GM21381 (cell line): ENCODE measurements around the gene TCF7L1.

Source experiments
- ATAC-seq: cut with Tn5 transposase; IDR thresholded peaks from one replicate; pipeline ENCODE4 v1.9.1; 2021; ENCODE audit warnings: mild to moderate bottlenecking, moderate library complexity; ENCODE audit not compliant: unreplicated experiment

The TCF7L1 gene

DNA sequence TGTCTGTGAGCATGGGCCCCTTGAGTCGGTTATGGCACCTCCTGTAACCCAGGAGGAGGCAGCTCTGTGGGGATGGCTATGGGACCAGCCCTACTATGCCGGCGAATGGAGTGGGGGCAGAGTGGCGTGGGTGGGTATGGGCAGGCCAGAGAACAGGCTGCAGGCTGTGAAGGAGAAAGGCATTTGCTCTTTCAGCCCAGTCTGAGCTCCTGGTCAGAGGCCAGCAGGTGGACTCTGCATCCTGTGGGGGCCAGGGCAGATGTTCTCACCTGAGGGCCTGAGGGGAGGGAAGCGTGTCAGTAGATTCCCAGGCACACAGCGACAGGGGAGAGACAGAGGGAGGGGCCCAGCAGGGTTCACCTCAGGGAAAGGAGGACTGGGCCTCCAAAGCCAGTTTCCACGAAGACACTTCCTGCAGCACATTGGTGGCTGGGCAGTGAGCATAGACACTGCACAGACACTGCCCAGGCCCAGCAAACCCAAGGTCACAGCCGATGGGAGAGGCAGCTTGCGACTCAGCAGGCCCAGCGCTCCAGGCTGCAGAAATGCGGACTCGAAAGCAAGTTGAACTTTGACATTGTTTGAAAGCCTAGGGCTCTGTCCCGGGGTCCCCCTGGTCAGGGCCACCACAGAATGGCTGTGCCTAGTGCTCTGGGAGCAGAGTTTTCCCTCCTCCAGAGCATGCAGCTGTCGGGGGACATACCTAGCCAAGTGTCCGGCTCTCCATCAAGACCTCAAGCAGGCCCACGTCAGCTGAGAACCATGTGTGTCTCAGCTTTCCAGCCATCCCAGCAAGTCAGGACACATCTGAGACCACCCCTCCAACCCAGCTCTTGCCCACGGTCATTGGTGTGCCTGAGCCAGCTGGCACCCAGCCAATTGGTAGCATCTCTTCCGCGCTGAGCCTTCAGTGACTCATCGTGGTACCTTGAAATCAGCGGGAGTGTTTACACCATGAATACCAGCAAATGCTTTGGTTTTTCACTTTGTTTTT, 140.8 kb downstream of the TCF7L1 start:
- no peak for ATAC-seq

DNA sequence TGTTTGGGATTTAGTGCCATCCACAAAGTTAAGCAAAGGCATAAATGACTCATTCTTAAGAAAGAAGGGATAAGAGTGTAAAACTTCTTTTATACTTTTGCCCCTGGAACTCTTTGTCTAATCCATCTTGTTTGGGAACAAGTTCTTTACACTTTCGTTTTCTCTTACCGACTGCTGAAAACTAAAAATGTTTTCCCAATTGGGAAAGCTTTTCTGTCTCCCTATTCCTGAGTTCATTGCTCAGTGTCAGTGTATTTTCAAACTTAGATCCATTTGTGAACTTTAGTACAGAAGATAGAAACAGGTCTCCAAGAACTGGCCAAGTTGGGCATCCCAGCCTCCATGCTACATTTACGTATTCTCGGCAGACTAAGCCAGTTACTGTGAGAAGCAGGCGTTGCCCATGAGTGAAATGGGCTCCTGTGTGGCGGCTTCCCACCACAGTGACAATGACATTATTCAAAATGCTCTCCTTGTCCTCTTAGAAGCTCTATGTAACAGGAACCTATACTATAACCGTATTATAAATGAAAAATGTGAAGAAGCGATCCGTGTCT, 142.9 kb downstream of the TCF7L1 start:
- ATAC-seq = no peak

DNA sequence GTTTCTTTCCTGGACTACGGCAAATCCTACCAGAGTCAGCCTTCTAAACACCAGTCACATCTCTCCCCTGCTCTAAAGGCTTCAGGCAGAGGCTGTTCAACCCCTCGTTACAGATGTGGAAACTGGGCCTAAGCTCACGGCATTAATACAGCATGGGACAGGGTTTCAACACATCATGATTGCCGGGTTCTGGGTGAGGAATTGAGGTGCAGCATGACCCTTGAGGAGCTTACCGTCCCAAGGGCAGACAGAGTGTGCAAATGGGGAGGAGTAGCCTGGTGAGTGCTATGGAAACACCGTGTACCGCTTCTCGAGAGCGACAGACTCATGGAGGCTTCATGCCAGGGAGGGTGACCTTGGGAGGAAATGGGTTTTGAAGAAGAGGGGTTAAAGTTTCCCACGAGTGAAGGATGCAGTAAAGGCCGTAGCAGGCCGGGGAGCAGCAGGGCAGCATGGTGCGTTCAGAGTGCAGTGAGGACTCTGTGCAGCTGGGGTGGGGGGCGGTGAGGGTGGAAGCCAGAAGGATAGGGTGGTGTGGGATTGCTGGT, 143.5 kb downstream of the TCF7L1 start:
- no peak for ATAC-seq

DNA sequence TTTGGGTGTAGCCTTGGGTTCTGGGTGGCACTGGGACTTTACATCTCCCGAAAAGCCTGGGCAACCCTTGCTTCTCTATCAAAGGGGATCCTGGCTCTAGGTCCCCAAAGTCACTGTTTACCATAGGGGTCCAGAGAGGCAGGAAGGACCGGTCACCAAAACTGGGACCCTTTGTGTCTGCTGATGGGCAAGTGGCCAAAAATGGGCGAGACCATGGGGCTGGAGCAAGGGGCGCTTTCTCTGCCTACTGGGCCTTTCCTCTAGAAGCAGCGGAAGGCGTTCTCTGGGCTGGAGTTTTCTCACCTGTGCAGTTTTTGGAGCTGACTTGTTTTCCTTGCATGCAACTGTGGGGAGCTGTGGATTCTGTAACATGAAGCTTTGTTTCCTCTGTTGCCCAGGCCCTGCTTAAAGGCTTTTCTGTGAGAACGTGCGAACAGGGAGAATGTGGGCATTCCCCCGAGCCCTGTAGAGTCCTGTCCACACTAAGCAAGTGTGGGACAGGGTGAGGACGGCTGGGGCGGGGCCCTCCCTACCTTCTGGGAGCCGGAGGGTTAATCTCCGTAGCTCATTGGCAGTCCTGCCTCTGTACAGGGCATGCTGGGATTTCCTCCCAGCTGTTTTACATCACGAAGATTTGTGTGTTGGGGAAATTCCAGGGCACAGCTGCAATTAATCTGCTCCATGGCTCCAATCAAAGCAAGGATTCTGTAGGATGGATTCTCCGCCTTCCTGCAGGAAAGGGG, 144.4 kb downstream of the TCF7L1 start:
- ATAC-seq = no peak

DNA sequence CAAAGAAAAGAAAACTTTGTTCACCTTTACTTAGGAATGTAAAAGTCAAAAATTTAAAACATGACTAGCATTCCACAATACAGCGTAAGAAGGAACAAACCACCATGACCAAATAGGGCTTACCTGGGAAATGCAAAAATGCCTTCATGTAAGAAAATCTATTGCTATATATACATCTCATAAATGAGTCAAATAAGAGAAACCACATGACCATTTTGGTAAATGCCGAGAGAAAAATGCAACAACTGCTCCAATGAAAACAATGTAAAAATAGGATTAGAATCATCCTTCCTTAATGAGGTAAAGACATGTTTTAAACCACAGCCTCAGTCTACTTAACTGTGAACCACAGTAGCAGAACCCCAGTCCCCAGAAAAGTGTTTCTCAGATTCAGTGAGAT, 145.2 kb downstream of the TCF7L1 start:
- ATAC-seq = no peak

DNA sequence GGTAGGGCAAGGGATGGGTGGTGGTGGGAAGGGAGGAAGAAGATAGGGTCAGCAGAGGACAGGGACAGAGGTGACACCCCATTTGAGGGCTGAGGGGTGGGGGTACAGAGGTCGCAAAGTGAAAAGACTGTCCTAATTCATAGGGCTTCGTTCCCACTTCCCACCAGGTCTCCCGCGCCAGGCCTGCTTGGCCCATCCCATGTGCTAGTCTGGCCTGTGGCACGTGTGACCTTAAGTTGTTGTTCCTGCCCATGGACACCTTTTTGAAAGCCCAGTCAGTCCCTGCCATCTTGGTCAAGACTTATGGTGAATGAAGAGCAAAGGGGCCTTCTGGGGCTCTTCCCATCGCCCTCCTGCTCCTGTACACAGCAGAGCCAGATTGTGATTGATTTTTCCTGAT, 148.4 kb downstream of the TCF7L1 start:
- no peak for ATAC-seq

DNA sequence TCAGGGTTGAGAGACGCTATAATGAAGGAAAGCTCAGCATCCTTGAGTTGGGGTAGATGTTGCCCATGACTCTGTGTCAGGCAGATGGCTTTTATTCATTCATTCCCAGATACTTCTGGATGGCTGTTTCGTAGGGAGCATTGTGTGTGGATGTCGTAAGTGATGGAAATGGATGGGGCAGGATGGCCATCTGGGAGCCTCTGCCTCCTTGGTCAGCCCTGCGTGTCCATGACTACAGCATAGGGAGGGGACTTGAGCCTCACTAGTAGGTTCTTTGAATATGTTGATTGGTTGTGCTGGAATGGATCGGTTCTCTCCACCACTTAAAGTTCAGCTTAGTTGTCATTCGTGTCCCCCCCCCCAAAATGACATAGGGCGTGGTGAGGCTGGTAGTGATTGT, 149.7 kb downstream of the TCF7L1 start:
- no peak for ATAC-seq

DNA sequence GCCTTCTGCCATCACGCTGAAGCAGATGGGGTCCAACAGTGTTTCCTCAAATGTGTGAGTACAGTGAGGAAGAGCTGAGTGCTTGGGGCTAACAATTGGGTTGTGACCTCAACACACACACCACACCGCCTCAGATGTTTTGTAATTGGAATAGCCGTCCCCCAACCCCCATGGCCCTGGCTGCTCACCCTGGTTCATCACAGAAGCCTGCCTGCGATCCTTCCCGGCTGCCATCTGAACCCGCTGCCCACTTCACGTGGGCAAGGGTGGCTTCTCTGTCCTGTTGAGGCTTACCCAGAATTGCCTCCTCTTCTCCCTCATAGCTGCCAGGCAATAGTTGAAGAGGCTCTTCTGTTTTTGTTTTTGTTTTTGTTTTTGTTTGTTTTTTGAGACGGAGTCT, 150.4 kb downstream of the TCF7L1 start:
- no peak for ATAC-seq

DNA sequence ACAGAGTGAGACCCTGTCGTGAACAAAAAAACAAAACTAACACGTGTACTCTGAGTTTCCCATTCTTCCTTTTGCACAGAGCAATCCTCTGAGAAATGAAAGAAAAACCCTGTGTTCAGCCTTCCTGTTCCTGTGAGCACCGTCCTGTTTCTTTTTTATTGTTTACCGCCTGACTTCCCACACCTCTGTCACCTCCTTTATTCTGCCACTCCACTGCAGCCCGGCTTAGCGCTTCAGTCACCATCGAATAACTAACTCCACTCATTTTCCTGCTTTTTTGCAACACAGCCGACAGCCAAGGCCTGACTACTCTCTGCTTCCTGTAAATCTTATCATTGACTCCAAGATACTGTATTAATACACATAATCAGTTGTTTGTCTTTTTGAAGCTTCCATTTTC, 153.7 kb downstream of the TCF7L1 start:
- ATAC-seq = no peak

DNA sequence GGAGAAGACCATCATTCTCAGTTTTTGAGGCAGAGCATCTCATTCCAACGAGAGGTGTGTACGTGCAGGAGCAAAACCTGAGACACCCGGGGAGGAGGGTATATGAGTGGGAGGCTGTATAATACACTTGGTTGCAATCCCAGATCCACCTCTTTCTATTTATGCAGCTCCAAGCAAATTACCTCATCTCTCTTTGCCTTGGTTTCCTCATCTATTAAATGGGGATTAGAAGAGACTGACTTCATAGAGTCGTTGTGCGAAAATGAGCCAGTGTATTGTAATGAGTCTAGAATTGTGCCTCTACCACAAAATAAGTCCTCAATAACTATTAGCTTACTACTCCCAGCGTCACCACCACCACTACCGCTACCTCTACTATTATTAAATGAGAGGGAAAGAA, 154.5 kb downstream of the TCF7L1 start:
- ATAC-seq = no peak

DNA sequence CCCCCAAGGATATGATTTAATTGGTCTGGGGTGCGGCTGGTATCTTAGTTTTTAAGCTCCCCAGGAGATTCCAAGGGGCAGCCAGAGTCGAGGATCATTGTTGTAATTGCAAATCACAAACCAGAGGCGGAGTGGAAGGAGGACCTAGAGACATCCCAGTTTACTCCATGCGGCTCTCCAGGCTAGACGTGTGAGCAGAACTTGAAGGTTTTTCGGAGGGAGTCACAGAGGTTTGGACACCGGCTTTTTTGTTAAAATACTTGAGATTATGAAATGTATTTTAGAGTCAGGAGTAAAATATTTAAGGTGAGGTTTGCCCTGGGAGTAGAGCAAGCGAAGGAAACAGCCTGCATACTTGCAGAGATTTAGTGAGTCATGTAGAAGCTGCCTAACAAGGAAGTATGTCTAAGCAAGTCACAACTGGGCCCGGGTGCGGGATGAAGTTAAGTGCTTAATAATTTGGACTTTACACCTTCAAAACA, 155.1 kb downstream of the TCF7L1 start:
- ATAC-seq = no peak

DNA sequence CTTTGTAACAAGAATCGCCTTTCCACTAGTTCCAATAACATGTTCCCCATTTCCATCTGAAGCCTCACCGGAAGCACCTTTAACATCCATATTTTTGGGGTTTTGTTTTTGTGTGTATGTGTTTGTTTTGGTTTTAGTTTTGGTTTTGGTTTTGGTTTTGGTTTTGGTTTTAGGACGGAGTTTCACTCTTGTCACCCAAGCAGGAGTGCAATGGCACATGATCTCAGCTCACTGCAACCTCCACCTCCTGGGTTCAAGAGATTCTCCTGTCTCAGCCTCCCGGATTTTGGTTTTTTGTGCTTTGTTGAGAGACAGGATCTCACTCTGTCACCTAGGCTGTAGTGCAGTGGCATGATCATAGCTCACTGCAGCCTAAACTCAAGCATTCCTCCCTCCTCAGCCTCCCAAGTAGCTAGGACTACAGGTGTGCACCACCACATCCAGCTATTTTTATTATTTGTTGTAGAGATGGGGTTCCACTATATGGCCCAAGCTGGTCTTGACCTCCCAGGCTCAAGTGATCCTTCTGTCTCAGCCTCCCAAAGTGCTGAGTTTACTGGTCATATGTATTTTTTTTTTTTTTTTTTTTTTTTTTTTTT, 158.3 kb downstream of the TCF7L1 start:
- no peak for ATAC-seq

DNA sequence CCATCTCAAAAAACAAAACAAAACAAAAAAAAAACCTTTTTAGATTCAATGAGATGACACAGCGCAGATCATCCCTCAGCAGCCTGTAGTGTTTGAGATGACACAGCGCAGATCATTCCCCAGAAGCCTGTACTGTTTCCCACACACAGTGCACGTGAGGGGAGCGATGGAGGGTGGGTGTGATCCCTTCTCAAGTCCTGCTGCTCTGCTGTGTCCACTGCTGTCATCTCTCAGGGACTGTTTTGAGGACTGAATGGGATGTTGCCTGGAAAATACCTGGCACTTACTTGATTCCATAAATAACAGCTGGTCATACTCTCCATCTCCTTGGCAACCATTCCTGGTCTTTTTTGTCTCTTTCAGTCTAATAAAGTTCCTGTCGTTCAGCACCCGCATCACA, 168.9 kb downstream of the TCF7L1 start:
- no peak for ATAC-seq

DNA sequence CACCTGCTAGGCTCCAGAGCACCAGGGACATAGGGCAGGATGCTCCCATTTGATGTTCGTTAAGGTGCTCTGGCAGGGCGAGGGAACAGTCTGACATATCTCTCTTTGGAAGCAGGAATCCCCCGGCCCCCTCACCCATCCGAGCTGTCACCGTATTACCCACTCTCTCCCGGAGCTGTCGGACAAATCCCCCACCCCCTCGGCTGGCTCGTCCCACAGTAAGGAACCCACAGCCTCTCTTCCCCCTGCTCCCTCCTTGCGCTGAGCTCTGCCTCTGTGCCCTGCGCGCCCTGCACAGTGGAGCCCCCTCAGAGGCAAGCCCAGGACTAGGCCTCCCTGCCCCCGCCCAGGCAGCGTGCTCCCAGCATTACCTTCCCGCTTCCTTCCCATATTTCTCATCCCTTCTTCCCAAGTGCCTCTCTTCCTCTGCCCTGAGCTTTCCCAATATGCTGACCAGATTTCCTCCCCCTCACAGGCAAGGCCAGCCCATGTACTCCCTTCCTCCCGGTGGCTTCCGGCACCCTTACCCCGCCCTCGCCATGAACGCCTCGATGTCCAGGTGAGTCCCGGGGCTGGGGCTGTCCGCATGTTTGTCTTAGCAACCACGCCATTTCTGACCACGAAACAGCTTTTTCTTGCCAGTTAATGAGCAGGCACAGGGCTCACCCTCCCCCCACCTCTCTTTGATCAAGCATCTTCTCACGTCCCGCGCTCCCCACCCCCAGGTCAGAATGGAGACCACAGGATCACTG, 170.8 kb downstream of the TCF7L1 start:
- no peak for ATAC-seq

DNA sequence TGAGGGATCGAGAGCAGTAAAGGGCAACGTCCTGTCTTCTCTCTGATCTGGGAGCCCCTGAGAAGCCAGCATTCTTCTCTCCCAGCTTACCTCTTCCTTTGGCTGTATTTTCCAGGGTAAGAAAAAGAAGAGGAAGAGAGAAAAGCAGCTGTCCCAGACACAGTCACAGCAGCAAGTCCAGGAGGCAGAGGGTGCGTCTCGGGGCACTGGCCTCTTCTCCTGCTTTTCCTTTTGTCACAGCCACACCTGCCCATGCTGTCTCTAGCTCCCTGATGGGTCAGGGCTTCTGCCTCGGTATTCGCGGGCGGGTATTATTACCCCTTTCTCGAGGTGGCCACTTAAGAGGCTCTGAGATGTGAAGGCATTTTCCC, 174.3 kb downstream of the TCF7L1 start:
- no peak for ATAC-seq

DNA sequence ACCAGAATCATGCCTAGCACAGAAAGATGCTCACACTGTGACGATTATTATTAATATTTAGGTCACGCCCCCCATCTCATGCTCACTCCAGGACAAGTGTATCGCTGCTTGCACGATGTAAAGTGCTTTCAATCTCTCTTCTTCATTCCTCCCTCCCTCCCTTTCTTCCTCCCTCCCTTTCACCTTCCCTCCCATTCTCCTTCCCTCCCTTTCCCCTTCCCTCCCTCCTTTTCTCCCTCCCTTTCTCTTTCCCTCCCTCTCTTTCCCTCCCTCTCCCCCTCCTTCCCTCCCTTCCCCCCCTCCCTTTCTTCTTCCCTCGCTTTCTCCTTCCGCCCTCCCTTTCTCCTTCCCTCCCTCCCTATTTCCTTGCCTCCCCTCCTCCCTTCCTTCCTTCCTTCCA, 175.0 kb downstream of the TCF7L1 start:
- no peak for ATAC-seq

DNA sequence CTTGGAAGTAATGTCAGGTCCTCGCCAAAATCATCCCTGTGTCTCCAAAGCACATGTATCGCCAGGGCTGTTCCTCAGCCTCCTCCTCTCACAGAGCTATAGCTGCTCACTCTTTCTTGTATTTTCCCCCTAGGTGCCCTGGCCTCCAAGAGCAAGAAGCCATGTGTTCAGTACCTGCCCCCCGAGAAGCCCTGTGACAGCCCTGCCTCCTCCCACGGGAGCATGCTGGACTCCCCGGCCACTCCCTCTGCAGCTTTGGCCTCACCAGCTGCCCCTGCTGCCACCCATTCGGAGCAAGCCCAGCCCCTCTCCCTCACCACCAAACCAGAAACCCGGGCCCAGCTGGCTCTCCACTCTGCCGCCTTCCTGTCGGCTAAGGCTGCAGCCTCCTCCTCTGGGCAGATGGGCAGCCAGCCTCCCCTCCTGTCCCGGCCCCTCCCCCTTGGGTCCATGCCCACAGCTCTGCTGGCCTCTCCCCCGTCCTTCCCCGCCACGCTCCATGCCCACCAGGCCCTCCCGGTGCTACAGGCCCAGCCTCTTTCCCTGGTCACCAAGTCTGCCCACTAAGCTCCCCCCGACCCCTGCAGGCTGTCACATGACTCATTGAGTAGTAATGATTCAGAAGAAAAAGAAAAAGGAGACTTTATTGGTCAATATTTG, 175.8 kb downstream of the TCF7L1 start:
- ATAC-seq = no peak

DNA sequence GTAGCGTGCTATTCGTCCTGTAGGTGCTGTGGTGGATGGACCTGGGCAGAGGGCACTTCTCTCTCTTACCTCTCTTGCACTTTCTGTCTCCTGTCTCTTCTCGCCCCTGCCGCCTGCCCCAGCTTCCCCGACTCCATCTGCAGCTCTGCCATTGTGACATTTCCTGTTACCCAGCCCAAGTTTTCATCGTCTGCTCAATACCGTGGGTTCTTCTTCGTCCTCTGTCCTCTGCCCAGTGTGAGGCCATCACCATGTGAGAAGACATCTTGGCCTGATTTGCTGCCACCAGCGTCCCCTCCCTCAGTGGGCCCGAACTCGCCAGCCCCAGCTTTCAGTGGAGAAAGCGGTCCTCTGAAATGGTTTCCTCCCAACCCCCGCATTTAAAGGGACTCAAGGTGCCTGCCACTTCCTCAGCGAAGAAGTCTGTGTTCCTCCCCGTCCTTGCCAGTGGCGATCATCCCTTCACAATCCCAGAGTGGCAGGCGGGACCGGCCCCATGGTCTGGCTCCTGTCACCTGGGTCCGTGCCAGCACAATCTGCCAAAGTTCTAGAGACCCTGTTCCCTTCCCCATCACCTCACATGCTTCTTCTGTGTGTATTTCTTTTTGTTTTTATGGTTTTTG, 176.6 kb downstream of the TCF7L1 start:
- no peak for ATAC-seq

DNA sequence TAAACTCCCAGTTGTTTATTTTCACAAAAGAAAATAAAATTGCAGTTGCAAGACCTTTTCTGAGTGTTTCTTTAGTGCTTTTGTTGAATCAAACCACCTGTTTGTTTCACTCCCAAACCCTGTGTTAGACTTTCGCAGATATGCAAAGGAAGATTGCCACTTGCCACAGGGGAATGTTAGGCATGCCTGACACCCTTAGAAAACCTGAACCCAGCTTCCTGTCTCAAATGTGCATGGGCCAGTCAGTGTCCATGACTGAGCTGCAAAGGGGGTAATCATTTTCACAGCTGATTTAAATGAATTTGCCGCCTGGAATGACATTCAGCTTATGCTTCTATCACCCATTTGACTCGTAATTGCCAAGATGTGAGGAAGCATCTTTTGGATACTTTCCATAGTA, 177.1 kb downstream of the TCF7L1 start:
- ATAC-seq = peak; percentile 63
